ENCODE data around the gene ACBD4. TPM values are rescaled to one million over a fixed set of nuclear protein-coding genes. Genes with fewer than 3 reads are reported as not detected.

Gene ACBD4
- total and polyA plus RNA-seq, 10 donors, result 14.1 to 32.8 (median 21.6) TPM

GRCh38 chr17:45189009-45189408 is 53.5 kb downstream of the ACBD4 start:
- no peak for DNase-seq
- no peaks in the 10 kb centered on the region for H3K9me3 ChIP-seq
- TF ChIP-seq CTCF (IDR thresholded peaks at IDR 0.05 in 8 of 11, conservative IDR thresholded peaks at IDR 0.05 in 3 of 11), result no peak
- no peak for TF ChIP-seq POLR2AphosphoS5 (IDR thresholded peaks at IDR 0.05)
- TF ChIP-seq POLR2A (IDR thresholded peaks at IDR 0.05), result no peak
- H3K27me3 ChIP-seq (replicated peaks in 1 of 7), result no peaks in the 10 kb centered on the region
- intact Hi-C loops (cut with DNase I; ENCODE audit: low total_unique reads), result no loop called here
- no peaks in the 10 kb centered on the region for H3K36me3 ChIP-seq
- H3K27ac ChIP-seq, result no peak overlapping the region
- H3K4me3 ChIP-seq, result no peak overlapping the region
- 61 to 86% (median 69%) methylated on average over 2 of the region's 2 CpGs for WGBS, 5 donors
- H3K4me1 ChIP-seq, result no peaks in the 10 kb centered on the region

GRCh38 chr17:45190503-45191255 is 55.2 kb downstream of the ACBD4 start:
- H3K36me3 ChIP-seq, result no peaks in the 10 kb centered on the region
- TF ChIP-seq CTCF (IDR thresholded peaks at IDR 0.05 in 8 of 11, conservative IDR thresholded peaks at IDR 0.05 in 3 of 11) (no peak), POLR2AphosphoS5 (IDR thresholded peaks at IDR 0.05) (no peak), POLR2A (IDR thresholded peaks at IDR 0.05) (no peak)
- H3K27me3 ChIP-seq (replicated peaks in 1 of 7), result no peaks in the 10 kb centered on the region
- no peak for DNase-seq
- H3K4me3 ChIP-seq, result no peak overlapping the region
- H3K27ac ChIP-seq, result no peak overlapping the region
- H3K4me1 ChIP-seq, result no peaks in the 10 kb centered on the region
- intact Hi-C loops (cut with DNase I; ENCODE audit: low total_unique reads), result no loop called here
- H3K9me3 ChIP-seq, result peaks cover 0 to 3% (median 0%) of the 10 kb centered on the region in 8 donors
- 61 to 75% (median 71%) methylated on average over 11 of the region's 11 CpGs for WGBS, 5 donors

Small RNA genes within 50 kb of the gene (microRNA-seq; reads per million reads assigned to microRNA genes)
- gene MIR6784, result 0 reads per million in 3 donors

Small RNA genes within 50 kb of the gene (small RNA-seq; reads per million reads assigned to genes)
- gene MIR6784, result 0 to 0.06 (median 0) reads per million in 4 donors

Other genes with a start within 250 kb of the ACBD4 start
- gene EFTUD2, start 236.2 kb upstream of the ACBD4 start, total RNA-seq, result 100 to 1,000 TPM in 6 of 7 donors, 10 to 100 TPM in 1; 77.4 to 140 (median 104) TPM
- gene EFTUD2, start 236.2 kb upstream of the ACBD4 start, polyA plus RNA-seq, result 10 to 100 TPM; 39.0 to 44.0 (median 43.6) TPM
- 1 to 10 TPM in 1 of 7 donors, under 1 TPM in 2, not detected in 4; 0.41 to 1.7 (median 0.54) TPM for gene GFAP, start 220.2 kb upstream of the ACBD4 start, total RNA-seq
- gene GFAP, start 220.2 kb upstream of the ACBD4 start, polyA plus RNA-seq, result under 1 TPM in 2 of 3 donors, not detected in 1; 0.32 to 0.61 TPM
- gene KIF18B, start 187.9 kb upstream of the ACBD4 start, total RNA-seq, result 1 to 10 TPM; 1.1 to 5.8 (median 4.4) TPM
- gene KIF18B, start 187.9 kb upstream of the ACBD4 start, polyA plus RNA-seq, result 1 to 10 TPM in 2 of 3 donors, under 1 TPM in 1; 0.26 to 1.5 (median 1.2) TPM
- gene C1QL1, start 167.4 kb upstream of the ACBD4 start, total RNA-seq, result under 1 TPM in 1 of 7 donors, not detected in 6; 0.20 TPM
- gene C1QL1, start 167.4 kb upstream of the ACBD4 start, polyA plus RNA-seq, result under 1 TPM in 1 of 3 donors, not detected in 2; 0.38 TPM
- 10 to 100 TPM; 16.0 to 23.7 (median 19.6) TPM for gene DCAKD, start 84.1 kb upstream of the ACBD4 start, total RNA-seq
- gene DCAKD, start 84.1 kb upstream of the ACBD4 start, polyA plus RNA-seq, result 10 to 100 TPM in 2 of 3 donors, 1 to 10 TPM in 1; 7.2 to 10.9 (median 10.4) TPM
- 100 to 1,000 TPM in 2 of 7 donors, 10 to 100 TPM in 5; 49.7 to 108 (median 94.4) TPM for gene NMT1, start 74.4 kb upstream of the ACBD4 start, total RNA-seq
- 10 to 100 TPM; 37.5 to 58.7 (median 37.7) TPM for gene NMT1, start 74.4 kb upstream of the ACBD4 start, polyA plus RNA-seq
- 1 to 10 TPM; 2.8 to 9.9 (median 7.1) TPM for gene PLCD3, start 3.2 kb upstream of the ACBD4 start, total RNA-seq
- gene PLCD3, start 3.2 kb upstream of the ACBD4 start, polyA plus RNA-seq, result 1 to 10 TPM; 1.5 to 3.5 (median 3.4) TPM
- gene HEXIM1, start 12.8 kb downstream of the ACBD4 start, total RNA-seq, result 10 to 100 TPM; 23.4 to 43.1 (median 27.8) TPM
- gene HEXIM1, start 12.8 kb downstream of the ACBD4 start, polyA plus RNA-seq, result 10 to 100 TPM; 12.9 to 26.7 (median 15.1) TPM
- gene HEXIM2, start 26.2 kb downstream of the ACBD4 start, total RNA-seq, result 1 to 10 TPM; 4.0 to 9.4 (median 6.1) TPM
- 10 to 100 TPM in 1 of 3 donors, 1 to 10 TPM in 2; 8.7 to 10.4 (median 9.9) TPM for gene HEXIM2, start 26.2 kb downstream of the ACBD4 start, polyA plus RNA-seq
- gene FMNL1, start 86.2 kb downstream of the ACBD4 start, total RNA-seq, result 100 to 1,000 TPM; 113 to 281 (median 190) TPM
- 10 to 100 TPM; 40.8 to 71.8 (median 62.8) TPM for gene FMNL1, start 86.2 kb downstream of the ACBD4 start, polyA plus RNA-seq
- gene SPATA32, start 126.4 kb downstream of the ACBD4 start, total RNA-seq, result under 1 TPM in 1 of 7 donors, not detected in 6; 0.17 TPM
- under 1 TPM in 2 of 3 donors, not detected in 1; 0.08 to 0.09 TPM for gene SPATA32, start 126.4 kb downstream of the ACBD4 start, polyA plus RNA-seq
- gene MAP3K14, start 181.3 kb downstream of the ACBD4 start, total RNA-seq, result 10 to 100 TPM; 22.1 to 36.3 (median 32.1) TPM
- 10 to 100 TPM; 17.3 to 18.8 (median 18.0) TPM for gene MAP3K14, start 181.3 kb downstream of the ACBD4 start, polyA plus RNA-seq

Data from spleen (tissue), 11 donors.